ENCODE results near the gene ARAP1. TPM values are rescaled to one million over a fixed set of nuclear protein-coding genes. Genes with fewer than 3 reads are reported as not detected.

ARAP1 gene
- total and polyA plus RNA-seq, 2 of the 8 experiments (the other 6 are each of a cell fraction or from before 2014, with no cell fraction given), result 25.7 to 61.6 TPM

- TF ChIP-seq KDM1A (IDR thresholded peaks at IDR 0.05; ENCODE audit: borderline replicate concordance, low read length), result no peak
- no peak for TF ChIP-seq CBX5 (IDR thresholded peaks at IDR 0.05; ENCODE audit: low read depth, low read length)
- no peak for TF ChIP-seq BCL11A (IDR thresholded peaks at IDR 0.05; ENCODE audit: low read depth in 2 of 2, low read length in 2 of 2)
- TF ChIP-seq TEAD4 (IDR thresholded peaks at IDR 0.05; ENCODE audit: low read depth, low read length), result no peak
Measured at GRCh38 chr11:72653649-72654048, 98.6 kb downstream of the ARAP1 start (continued).

Data from H1 (cell line).